ENCODE data around the gene MYH11. TPM values are rescaled to one million over a fixed set of nuclear protein-coding genes. Genes with fewer than 3 reads are reported as not detected.

MYH11 gene
- total and polyA plus RNA-seq, 2 of the 13 experiments (the other 11 are each of a cell fraction or from before 2014, with no cell fraction given), result not detected

DNA sequence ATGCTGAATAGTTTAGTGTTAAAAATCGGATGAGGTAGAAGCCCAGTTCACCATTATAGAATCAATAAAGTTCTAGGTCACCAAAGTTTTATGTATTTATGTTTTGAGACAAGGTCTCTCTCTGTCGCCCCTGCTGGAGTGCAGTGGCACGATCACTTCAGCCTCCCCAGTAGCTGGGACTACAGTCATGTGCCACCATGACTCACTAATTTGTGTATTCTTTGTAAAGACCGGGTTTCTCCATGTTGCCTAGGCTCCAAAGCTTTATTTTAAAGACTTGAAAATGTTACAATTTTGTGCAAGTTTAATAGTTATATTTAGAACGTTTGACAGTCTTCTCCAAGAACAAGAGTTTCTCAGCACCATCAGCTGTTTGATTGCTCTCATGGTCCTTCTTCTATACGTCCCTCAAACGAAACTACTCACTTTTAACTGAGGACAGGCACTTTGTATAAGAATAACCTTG lies 174.7 kb downstream of the MYH11 start (continued):
- TF ChIP-seq, protein P1, sequence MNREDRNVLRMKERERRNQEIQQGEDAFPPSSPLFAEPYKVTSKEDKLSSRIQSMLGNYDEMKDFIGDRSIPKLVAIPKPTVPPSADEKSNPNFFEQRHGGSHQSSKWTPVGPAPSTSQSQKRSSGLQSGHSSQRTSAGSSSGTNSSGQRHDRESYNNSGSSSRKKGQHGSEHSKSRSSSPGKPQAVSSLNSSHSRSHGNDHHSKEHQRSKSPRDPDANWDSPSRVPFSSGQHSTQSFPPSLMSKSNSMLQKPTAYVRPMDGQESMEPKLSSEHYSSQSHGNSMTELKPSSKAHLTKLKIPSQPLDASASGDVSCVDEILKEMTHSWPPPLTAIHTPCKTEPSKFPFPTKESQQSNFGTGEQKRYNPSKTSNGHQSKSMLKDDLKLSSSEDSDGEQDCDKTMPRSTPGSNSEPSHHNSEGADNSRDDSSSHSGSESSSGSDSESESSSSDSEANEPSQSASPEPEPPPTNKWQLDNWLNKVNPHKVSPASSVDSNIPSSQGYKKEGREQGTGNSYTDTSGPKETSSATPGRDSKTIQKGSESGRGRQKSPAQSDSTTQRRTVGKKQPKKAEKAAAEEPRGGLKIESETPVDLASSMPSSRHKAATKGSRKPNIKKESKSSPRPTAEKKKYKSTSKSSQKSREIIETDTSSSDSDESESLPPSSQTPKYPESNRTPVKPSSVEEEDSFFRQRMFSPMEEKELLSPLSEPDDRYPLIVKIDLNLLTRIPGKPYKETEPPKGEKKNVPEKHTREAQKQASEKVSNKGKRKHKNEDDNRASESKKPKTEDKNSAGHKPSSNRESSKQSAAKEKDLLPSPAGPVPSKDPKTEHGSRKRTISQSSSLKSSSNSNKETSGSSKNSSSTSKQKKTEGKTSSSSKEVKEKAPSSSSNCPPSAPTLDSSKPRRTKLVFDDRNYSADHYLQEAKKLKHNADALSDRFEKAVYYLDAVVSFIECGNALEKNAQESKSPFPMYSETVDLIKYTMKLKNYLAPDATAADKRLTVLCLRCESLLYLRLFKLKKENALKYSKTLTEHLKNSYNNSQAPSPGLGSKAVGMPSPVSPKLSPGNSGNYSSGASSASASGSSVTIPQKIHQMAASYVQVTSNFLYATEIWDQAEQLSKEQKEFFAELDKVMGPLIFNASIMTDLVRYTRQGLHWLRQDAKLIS (CRISPR knock-in tag; IDR thresholded peaks at IDR 0.05), result no peak
- TF ChIP-seq ZNF724P (CRISPR knock-in tag; IDR thresholded peaks at IDR 0.05; ENCODE audit: borderline replicate concordance), result no peak
- TF ChIP-seq ZMAT3 (CRISPR knock-in tag; conservative IDR thresholded peaks at IDR 0.05), result no peak
- no peak for TF ChIP-seq CEBPB (IDR thresholded peaks at IDR 0.05; ENCODE audit: borderline replicate concordance, low read depth, low read length)
- TF ChIP-seq ZNF101 (CRISPR knock-in tag; IDR thresholded peaks at IDR 0.05; ENCODE audit: borderline replicate concordance, low read depth), result no peak
- no peak for TF ChIP-seq ATF7 (IDR thresholded peaks at IDR 0.05)
- TF ChIP-seq ATF7 (CRISPR knock-in tag; IDR thresholded peaks at IDR 0.05), result no peak
- TF ChIP-seq ZNF331 (CRISPR knock-in tag; IDR thresholded peaks at IDR 0.05), result peak; percentile 23; the same call in 1 of the 2 replicates
- no peak for TF ChIP-seq ZIK1 (CRISPR knock-in tag; IDR thresholded peaks at IDR 0.05; ENCODE audit: borderline replicate concordance, low read depth)
- TF ChIP-seq ZNF383 (CRISPR knock-in tag; IDR thresholded peaks at IDR 0.05; ENCODE audit: borderline replicate concordance), result no peak
- TF ChIP-seq, protein P2, sequence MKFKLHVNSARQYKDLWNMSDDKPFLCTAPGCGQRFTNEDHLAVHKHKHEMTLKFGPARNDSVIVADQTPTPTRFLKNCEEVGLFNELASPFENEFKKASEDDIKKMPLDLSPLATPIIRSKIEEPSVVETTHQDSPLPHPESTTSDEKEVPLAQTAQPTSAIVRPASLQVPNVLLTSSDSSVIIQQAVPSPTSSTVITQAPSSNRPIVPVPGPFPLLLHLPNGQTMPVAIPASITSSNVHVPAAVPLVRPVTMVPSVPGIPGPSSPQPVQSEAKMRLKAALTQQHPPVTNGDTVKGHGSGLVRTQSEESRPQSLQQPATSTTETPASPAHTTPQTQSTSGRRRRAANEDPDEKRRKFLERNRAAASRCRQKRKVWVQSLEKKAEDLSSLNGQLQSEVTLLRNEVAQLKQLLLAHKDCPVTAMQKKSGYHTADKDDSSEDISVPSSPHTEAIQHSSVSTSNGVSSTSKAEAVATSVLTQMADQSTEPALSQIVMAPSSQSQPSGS (CRISPR knock-in tag; IDR thresholded peaks at IDR 0.05), result peak; percentile 46; the same call in 1 of the 2 replicates
- no peak for TF ChIP-seq NBN (conservative IDR thresholded peaks at IDR 0.05)
- TF ChIP-seq HDAC2 (CRISPR knock-in tag; IDR thresholded peaks at IDR 0.05), result peak; percentile 48; the same call in 1 of the 2 replicates
- peak; percentile 34 for TF ChIP-seq TEAD3 (CRISPR knock-in tag; optimal IDR thresholded peaks at IDR 0.05; ENCODE audit: borderline replicate concordance)
- no peak for TF ChIP-seq ZEB1 (IDR thresholded peaks at IDR 0.05; ENCODE audit: insufficient replicate concordance, low read depth)
- TF ChIP-seq ZNF33A (CRISPR knock-in tag; IDR thresholded peaks at IDR 0.05; ENCODE audit: borderline replicate concordance), result no peak
- no peak for TF ChIP-seq U2AF1 (optimal IDR thresholded peaks at IDR 0.05; ENCODE audit: low read depth, low read length)
- no peak for TF ChIP-seq SIN3B (IDR thresholded peaks at IDR 0.05; ENCODE audit: low read length)
- TF ChIP-seq, protein P3, sequence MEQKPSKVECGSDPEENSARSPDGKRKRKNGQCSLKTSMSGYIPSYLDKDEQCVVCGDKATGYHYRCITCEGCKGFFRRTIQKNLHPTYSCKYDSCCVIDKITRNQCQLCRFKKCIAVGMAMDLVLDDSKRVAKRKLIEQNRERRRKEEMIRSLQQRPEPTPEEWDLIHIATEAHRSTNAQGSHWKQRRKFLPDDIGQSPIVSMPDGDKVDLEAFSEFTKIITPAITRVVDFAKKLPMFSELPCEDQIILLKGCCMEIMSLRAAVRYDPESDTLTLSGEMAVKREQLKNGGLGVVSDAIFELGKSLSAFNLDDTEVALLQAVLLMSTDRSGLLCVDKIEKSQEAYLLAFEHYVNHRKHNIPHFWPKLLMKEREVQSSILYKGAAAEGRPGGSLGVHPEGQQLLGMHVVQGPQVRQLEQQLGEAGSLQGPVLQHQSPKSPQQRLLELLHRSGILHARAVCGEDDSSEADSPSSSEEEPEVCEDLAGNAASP (CRISPR knock-in tag; IDR thresholded peaks at IDR 0.05; ENCODE audit: borderline replicate concordance), result no peak
- TF ChIP-seq KAT8 (CRISPR knock-in tag; IDR thresholded peaks at IDR 0.05), result peak; percentile 54; the same call in 1 of the 2 replicates
- no peak for TF ChIP-seq ZNF367 (CRISPR knock-in tag; IDR thresholded peaks at IDR 0.05; ENCODE audit: borderline replicate concordance)
- no peak for TF ChIP-seq ZMYM3 (CRISPR knock-in tag; IDR thresholded peaks at IDR 0.05)
- TF ChIP-seq GFI1 (CRISPR knock-in tag; IDR thresholded peaks at IDR 0.05; ENCODE audit: borderline replicate concordance), result no peak
- TF ChIP-seq BHLHE40 (IDR thresholded peaks at IDR 0.05; ENCODE audit: low read length), result peak; percentile 90
- TF ChIP-seq, protein P4, sequence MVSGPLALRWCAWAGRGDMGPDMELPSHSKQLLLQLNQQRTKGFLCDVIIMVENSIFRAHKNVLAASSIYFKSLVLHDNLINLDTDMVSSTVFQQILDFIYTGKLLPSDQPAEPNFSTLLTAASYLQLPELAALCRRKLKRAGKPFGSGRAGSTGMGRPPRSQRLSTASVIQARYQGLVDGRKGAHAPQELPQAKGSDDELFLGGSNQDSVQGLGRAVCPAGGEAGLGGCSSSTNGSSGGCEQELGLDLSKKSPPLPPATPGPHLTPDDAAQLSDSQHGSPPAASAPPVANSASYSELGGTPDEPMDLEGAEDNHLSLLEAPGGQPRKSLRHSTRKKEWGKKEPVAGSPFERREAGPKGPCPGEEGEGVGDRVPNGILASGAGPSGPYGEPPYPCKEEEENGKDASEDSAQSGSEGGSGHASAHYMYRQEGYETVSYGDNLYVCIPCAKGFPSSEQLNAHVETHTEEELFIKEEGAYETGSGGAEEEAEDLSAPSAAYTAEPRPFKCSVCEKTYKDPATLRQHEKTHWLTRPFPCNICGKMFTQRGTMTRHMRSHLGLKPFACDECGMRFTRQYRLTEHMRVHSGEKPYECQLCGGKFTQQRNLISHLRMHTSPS (CRISPR knock-in tag; IDR thresholded peaks at IDR 0.05; ENCODE audit: low read depth), result no peak

Measured in HepG2 (cell line).